WI38 (cell line): ENCODE measurements around the gene ZNF236.

Experiments
- H3K4me3 ChIP-seq: 2 replicates; pipeline ENCODE4 v1.5.1; 2011; ENCODE audit warnings: low read depth, mild to moderate bottlenecking, control low read depth, low read length
- TF ChIP-seq, protein P1 (sequence below): IDR thresholded peaks from 2 replicates; pipeline ENCODE4 v1.5.1; 2012; ENCODE audit warnings: low read depth, mild to moderate bottlenecking, control low read depth, low read length

Gene ZNF236

GRCh38 chr18:76980663-76981395 is 158.5 kb downstream of the ZNF236 start:
- TF ChIP-seq, protein P1, sequence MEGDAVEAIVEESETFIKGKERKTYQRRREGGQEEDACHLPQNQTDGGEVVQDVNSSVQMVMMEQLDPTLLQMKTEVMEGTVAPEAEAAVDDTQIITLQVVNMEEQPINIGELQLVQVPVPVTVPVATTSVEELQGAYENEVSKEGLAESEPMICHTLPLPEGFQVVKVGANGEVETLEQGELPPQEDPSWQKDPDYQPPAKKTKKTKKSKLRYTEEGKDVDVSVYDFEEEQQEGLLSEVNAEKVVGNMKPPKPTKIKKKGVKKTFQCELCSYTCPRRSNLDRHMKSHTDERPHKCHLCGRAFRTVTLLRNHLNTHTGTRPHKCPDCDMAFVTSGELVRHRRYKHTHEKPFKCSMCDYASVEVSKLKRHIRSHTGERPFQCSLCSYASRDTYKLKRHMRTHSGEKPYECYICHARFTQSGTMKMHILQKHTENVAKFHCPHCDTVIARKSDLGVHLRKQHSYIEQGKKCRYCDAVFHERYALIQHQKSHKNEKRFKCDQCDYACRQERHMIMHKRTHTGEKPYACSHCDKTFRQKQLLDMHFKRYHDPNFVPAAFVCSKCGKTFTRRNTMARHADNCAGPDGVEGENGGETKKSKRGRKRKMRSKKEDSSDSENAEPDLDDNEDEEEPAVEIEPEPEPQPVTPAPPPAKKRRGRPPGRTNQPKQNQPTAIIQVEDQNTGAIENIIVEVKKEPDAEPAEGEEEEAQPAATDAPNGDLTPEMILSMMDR, result no peak
- H3K4me3 ChIP-seq, result no peak overlapping the region

- TF ChIP-seq, protein P1, result no peak
- H3K4me3 ChIP-seq, result no peak overlapping the region
Measured at GRCh38 chr18:76981396-76981968, 159.1 kb downstream of the ZNF236 start.

DNA sequence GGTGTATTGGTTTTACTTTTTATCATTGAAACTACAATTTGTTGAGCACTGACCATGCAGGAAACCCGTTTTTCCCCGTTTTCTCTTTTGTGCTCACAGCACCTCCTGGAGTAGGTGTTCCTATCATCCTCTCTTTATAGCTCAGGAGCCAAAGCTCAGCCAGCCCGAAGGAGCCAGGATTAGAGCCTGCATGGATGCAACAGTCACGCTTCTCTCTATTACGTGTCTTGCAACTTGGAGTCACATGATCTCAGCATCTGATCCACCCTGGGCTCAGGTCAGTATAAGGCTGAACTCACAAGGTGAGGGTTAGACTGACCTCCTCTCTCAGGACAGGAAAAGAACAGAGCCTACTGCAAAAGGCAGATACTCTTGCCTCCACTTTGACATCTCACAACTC is 159.7 kb downstream of the ZNF236 start:
- TF ChIP-seq, protein P1, result no peak
- no peak overlapping the region for H3K4me3 ChIP-seq

DNA sequence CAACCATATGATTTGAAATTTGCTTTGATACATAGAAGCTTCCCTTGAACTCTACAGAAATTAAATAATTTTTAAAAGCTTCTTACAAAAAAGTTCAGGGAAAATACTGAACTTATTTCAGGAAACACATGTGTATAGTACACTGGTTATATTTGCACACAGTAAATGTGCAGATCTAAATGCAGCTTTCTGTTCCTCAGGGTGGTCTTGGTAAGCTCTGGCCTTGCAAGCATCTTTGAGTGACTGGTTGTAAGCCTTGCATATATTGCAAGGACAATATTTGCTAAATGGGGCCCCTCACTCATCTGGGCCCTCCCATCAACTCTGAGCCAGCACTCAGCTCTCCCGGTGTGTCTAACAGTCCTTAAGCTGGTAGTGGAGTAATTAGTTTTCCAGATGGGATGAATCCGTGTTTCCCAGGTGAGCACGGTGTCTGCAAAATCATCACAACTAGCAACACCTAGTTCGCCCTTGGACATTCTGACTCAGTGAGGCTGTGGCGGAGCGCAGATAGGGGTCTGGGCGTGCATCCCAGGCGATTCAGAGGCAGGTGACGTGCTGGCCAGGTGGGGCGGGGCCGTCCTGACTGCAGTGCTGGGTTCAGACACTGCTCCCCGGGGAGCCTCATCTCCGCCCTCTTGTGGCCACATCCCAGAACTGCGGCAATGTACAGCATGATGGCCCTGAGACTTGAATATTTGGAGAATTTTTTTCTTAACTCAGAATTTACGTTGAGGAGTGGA is 160.7 kb downstream of the ZNF236 start:
- H3K4me3 ChIP-seq, result no peak overlapping the region
- TF ChIP-seq, protein P1, result peak; percentile 92

DNA sequence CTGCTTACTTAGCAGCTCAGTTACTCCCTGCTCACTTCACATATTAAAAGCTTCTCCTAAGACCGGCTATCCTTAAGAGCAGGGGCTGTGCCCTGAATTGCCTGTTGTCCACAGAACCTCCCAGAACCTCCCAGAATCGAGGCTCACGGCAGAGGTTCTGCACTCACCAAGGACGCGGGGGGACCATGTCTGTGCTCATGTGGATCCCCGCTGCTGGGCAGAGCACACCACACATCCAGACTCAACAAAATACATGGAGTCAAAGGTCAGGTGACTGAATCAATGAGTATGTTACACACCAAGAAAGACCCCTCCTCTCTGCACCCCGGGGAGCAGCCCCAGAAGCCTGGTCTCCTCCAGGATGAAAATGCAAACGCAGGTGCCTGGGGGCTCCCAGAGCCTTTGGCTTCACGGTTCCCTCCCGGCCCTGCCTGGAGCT is 161.3 kb downstream of the ZNF236 start:
- H3K4me3 ChIP-seq, result no peak overlapping the region
- TF ChIP-seq, protein P1, result no peak

DNA sequence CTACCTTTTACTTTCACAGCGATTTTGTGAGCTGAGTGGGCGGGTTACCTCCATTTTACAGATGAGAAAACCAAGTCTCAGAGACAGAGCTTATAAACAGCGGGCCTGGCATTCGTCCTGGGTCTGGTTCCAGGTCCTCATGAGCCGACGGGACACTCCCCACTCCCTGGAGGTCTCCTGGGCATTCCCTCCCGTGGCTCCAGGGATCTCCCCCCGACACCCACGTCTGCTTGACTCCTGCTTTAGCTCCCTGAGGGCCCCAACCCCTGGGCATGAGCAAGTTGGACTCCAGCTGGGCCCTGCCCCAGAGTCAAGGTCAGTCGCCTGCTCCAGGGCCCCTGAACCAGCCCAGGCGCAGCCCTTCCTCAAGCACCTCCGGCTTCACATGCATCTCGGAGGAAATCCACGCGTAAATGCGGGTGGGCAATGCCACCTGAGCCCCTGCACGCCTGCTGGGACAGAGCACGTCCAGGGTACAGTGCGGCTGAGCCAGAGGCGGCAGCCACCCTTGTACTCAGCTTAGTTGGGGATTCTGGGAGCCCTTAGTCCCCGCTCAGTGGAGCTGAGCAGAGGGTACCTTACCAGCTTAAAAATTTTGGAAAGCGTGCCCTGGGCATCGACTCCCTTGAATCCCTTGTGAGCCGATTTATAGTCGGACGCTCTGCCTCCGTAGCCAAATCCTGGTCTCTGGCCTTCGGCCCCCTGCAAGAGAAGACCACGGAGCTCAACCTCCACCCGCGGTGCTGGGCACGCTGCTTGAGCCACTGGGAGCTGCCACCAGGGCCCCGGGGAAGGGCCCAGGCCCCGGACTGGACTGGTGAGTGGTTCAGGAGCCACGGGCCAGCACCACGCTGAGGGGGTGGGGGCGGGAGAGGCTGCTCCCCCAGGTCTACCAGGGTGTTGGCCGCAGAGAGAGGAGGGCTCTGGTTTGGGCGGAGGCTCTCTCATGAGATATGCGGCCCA is 162.1 kb downstream of the ZNF236 start:
- TF ChIP-seq, protein P1, result no peak
- no peak overlapping the region for H3K4me3 ChIP-seq
